IMR-90 (cell line): Measurements from ENCODE around the gene AP2A1. TPM values are rescaled to one million over a fixed set of nuclear protein-coding genes. Genes with fewer than 3 reads are reported as not detected.

ENCODE experiments used
- ATAC-seq: fragments of 200-7000 bp; cut with Tn5 transposase; 2 replicates; pipeline ENCODE4 v1.9.1; 2020; ENCODE audit warnings: low read depth, mild to moderate bottlenecking, moderate library complexity
- BruUV-seq: library from RNA; stranded (reverse); fragments of 400-500 nt; replicated peaks from 2 replicates; lab custom pipeline; 2021; lab: Mats Ljungman, UMichigan
- CTCF ChIA-PET: fragments of 300-600 bp; formaldehyde crosslinking; extraction: SDS; loops from one replicate; lab custom pipeline; 2021; ENCODE audit warnings: antibody characterized with exemption; lab: Yijun Ruan, JAX
- POLR2A ChIA-PET: fragments of 300-600 bp; sonication (Branson Sonifier 250); formaldehyde crosslinking; loops from one replicate; lab custom pipeline; 2022; ENCODE audit warnings: antibody characterized with exemption; ENCODE audit not compliant: unreplicated experiment; lab: Charles Lee
- DNase-seq: peaks from one replicate; pipeline ENCODE4 v3.0.0; 2013
- H2AFZ ChIP-seq: replicated peaks from 2 replicates; pipeline ENCODE3; 2013; ENCODE audit warnings: low read length, mild to moderate bottlenecking; ENCODE audit not compliant: poor library complexity
- H2AK5ac ChIP-seq: 2 replicates; pipeline ENCODE4 v1.6.1; 2013; ENCODE audit warnings: low read depth, low read length, inconsistent platforms
- H2AK9ac ChIP-seq: replicated peaks from 2 replicates; pipeline ENCODE3; 2013; ENCODE audit warnings: mild to moderate bottlenecking, low read depth, low read length, moderate library complexity; ENCODE audit not compliant: poor library complexity
- H2BK120ac ChIP-seq: 2 replicates; pipeline ENCODE4 v1.6.1; 2013; ENCODE audit warnings: low read depth, low read length, inconsistent platforms
- H2BK15ac ChIP-seq: 3 replicates; pipeline ENCODE4 v1.6.1; 2013; ENCODE audit warnings: low read depth, low read length, inconsistent platforms
- H2BK20ac ChIP-seq: 2 replicates; pipeline ENCODE4 v1.6.1; 2013; ENCODE audit warnings: low read depth, mild to moderate bottlenecking, inconsistent platforms, low read length, moderate library complexity
- H2BK5ac ChIP-seq: 2 replicates; pipeline ENCODE4 v1.6.1; 2013; ENCODE audit warnings: mild to moderate bottlenecking, low read depth, low read length, inconsistent platforms; ENCODE audit not compliant: poor library complexity, severe bottlenecking
- H3K14ac ChIP-seq: replicated peaks from 2 replicates; pipeline ENCODE4 v1.6.1; 2013; ENCODE audit warnings: low read depth, low read length, inconsistent platforms
- H3K18ac ChIP-seq: 2 replicates; pipeline ENCODE4 v1.6.1; 2013; ENCODE audit warnings: low read depth, low read length, control low read depth
- H3K23ac ChIP-seq: 2 replicates; pipeline ENCODE4 v1.6.1; 2013; ENCODE audit warnings: low read depth, low read length, inconsistent platforms
- H3K27ac ChIP-seq: 2 replicates; pipeline ENCODE4 v1.5.1; 2013; ENCODE audit warnings: mild to moderate bottlenecking, control low read depth, low read length; ENCODE audit not compliant: insufficient read depth
- H3K27me3 ChIP-seq: 2 replicates; pipeline ENCODE4 v1.6.1; 2013; ENCODE audit warnings: low read length; ENCODE audit not compliant: control insufficient read depth, insufficient read depth
- H3K36me3 ChIP-seq: 2 replicates; pipeline ENCODE4 v1.6.1; 2013; ENCODE audit warnings: low read length, mixed read lengths; ENCODE audit not compliant: control insufficient read depth, insufficient read depth
- H3K4ac ChIP-seq: 2 replicates; pipeline ENCODE4 v1.6.1; 2013; ENCODE audit warnings: low read depth, low read length, inconsistent platforms
- H3K4me1 ChIP-seq: 2 replicates; pipeline ENCODE4 v1.6.1; 2013; ENCODE audit warnings: low read length, mixed read lengths; ENCODE audit not compliant: control insufficient read depth, insufficient read depth
- H3K4me2 ChIP-seq: 2 replicates; pipeline ENCODE4 v1.6.1; 2013; ENCODE audit warnings: low read depth, mild to moderate bottlenecking, control low read depth, low read length, moderate library complexity
- H3K4me3 ChIP-seq: 2 replicates; pipeline ENCODE4 v1.5.1; 2013; ENCODE audit warnings: low read depth, mild to moderate bottlenecking, control low read depth, low read length, moderate library complexity; ENCODE audit not compliant: insufficient read depth
- H3K56ac ChIP-seq: 2 replicates; pipeline ENCODE4 v1.6.1; 2013; ENCODE audit warnings: low read length, inconsistent platforms; ENCODE audit not compliant: insufficient read depth; ENCODE audit errors: extremely low read depth
- H3K79me1 ChIP-seq, 2 experiments: 2 replicates each; pipeline ENCODE4 v1.6.1; 2013; ENCODE audit warnings: low read length in 2 of 2, inconsistent platforms in 1 of 2, low read depth in 1 of 2
- H3K9ac ChIP-seq: 2 replicates; pipeline ENCODE4 v1.6.1; 2013; ENCODE audit warnings: low read depth, low read length, control low read depth
- H3K9me1 ChIP-seq: 2 replicates; pipeline ENCODE4 v1.6.1; 2013; ENCODE audit warnings: low read length, inconsistent platforms; ENCODE audit not compliant: insufficient read depth
- H3K9me3 ChIP-seq: 2 replicates; pipeline ENCODE4 v1.6.1; 2013; ENCODE audit warnings: low read length; ENCODE audit not compliant: control insufficient read depth, insufficient read depth
- H4K20me1 ChIP-seq: 2 replicates; pipeline ENCODE4 v1.6.1; 2013; ENCODE audit warnings: low read length, inconsistent platforms; ENCODE audit not compliant: insufficient read depth
- H4K5ac ChIP-seq: 2 replicates; pipeline ENCODE4 v1.6.1; 2013; ENCODE audit warnings: mild to moderate bottlenecking, low read depth, low read length, control low read depth
- H4K8ac ChIP-seq, 2 experiments: 2 replicates each; pipeline ENCODE4 v1.6.1; 2013; ENCODE audit warnings: low read depth in 2 of 2, low read length in 2 of 2, control low read depth in 1 of 2, inconsistent platforms in 1 of 2
- H4K91ac ChIP-seq: 2 replicates; pipeline ENCODE4 v1.6.1; 2013; ENCODE audit warnings: low read depth, low read length, inconsistent platforms; ENCODE audit not compliant: insufficient read depth
- BHLHE40 ChIP-seq: fragments of 150-350 bp; IDR thresholded peaks from 2 replicates; pipeline ENCODE4 v1.6.1; 2016; ENCODE audit warnings: mild to moderate bottlenecking, low read depth, low read length
- CEBPB ChIP-seq: IDR thresholded peaks from 2 replicates; pipeline ENCODE4 v1.6.1; 2012; ENCODE audit warnings: low read depth, low read length, improper control_type of control experiment
- CHD1 ChIP-seq: IDR thresholded peaks from 2 replicates; pipeline ENCODE4 v1.6.1; 2012; ENCODE audit warnings: low read depth, low read length, improper control_type of control experiment
- FOS ChIP-seq: fragments of 150-350 bp; IDR thresholded peaks from 2 replicates; pipeline ENCODE4 v1.6.1; 2016; ENCODE audit warnings: low read depth, low read length
- MAFK ChIP-seq: IDR thresholded peaks from 2 replicates; pipeline ENCODE4 v1.6.1; 2012; ENCODE audit warnings: low read depth, low read length, improper control_type of control experiment
- MAZ ChIP-seq: IDR thresholded peaks from 2 replicates; pipeline ENCODE4 v1.6.1; 2012; ENCODE audit warnings: low read depth, mild to moderate bottlenecking, low read length, improper control_type of control experiment, moderate library complexity, borderline replicate concordance
- MXI1 ChIP-seq: IDR thresholded peaks from 2 replicates; pipeline ENCODE4 v1.6.1; 2012; ENCODE audit warnings: low read depth, mild to moderate bottlenecking, low read length, moderate library complexity, borderline replicate concordance
- NFE2L2 ChIP-seq: fragments of 150-350 bp; IDR thresholded peaks from 2 replicates; pipeline ENCODE4 v1.6.1; 2016; ENCODE audit warnings: low read depth, mild to moderate bottlenecking, low read length
- POLR2A ChIP-seq: IDR thresholded peaks from 2 replicates; pipeline ENCODE4 v1.6.1; 2012; ENCODE audit warnings: mild to moderate bottlenecking, low read depth, low read length
- RAD21 ChIP-seq: IDR thresholded peaks from 2 replicates; pipeline ENCODE4 v1.6.1; 2012; ENCODE audit warnings: low read length, improper control_type of control experiment
- RCOR1 ChIP-seq: IDR thresholded peaks from 2 replicates; pipeline ENCODE4 v1.6.1; 2012; ENCODE audit warnings: mild to moderate bottlenecking, low read length, improper control_type of control experiment; ENCODE audit not compliant: insufficient replicate concordance
- RFX5 ChIP-seq: IDR thresholded peaks from 2 replicates; pipeline ENCODE4 v1.8.0; 2012; ENCODE audit warnings: low read depth, mild to moderate bottlenecking, low read length, moderate library complexity
- SMC3 ChIP-seq: fragments of 150-350 bp; IDR thresholded peaks from 2 replicates; pipeline ENCODE4 v1.6.1; 2016; ENCODE audit warnings: low read depth, mild to moderate bottlenecking, antibody characterized with exemption, low read length, moderate library complexity
- WGBS, 2 experiments: methylation state at CpG; one replicate each; pipeline versions ENCODE4 v1.1.5 to v1.1.7; 2013; ENCODE audit warnings: missing lambda C conversion rate in 2 of 2; ENCODE audit not compliant: insufficient read length in 1 of 2; ENCODE audit errors: extremely low coverage in 2 of 2; 5-methylcytosine and 5-hydroxymethylcytosine counted together
- dilution Hi-C: fragments of 300-500 bp; cut with HindIII; formaldehyde crosslinking; loops from one replicate; pipeline ENCODE4 v1.14.3; 2018; ENCODE audit warnings: low sequenced_read_pairs; ENCODE audit not compliant: unreplicated experiment
- in situ Hi-C: fragments of 300-500 bp; cut with MboI; formaldehyde crosslinking; loops from 3 replicates; pipeline ENCODE4 v1.14.3; 2019; ENCODE audit warnings: low sequenced_read_pairs, inconsistent platforms, mixed read lengths
- intact Hi-C: fragments of 100-400 bp; cut with micrococcal nuclease; formaldehyde crosslinking; loops from 2 replicates; pipeline ENCODE4 v1.10.0; 2022
- polyA plus RNA-seq, 3 experiments: library from polyadenylated mRNA; depleted of rRNA; stranded (reverse); fragments of >200 nt; gene quantifications; 2 replicates each; pipeline ENCODE4 v1.2.3, GENCODE V29; 2012; ENCODE audit warnings: low replicate concordance in 1 of 3
- total RNA-seq: library from RNA; depleted of rRNA; stranded (reverse); fragments of >200 nt; gene quantifications from 2 replicates; pipeline ENCODE4 v1.2.3, GENCODE V29; 2012
- TF ChIP-seq, protein P1 (sequence below): conservative IDR thresholded peaks from 2 replicates; pipeline ENCODE4 v1.5.1; 2012; ENCODE audit warnings: mild to moderate bottlenecking, low read depth, low read length, improper control_type of control experiment
- TF ChIP-seq, protein P2 (sequence below): fragments of 150-350 bp; IDR thresholded peaks from 2 replicates; pipeline ENCODE4 v1.6.1; 2016; ENCODE audit warnings: low read depth, mild to moderate bottlenecking, low read length, moderate library complexity, borderline replicate concordance
- TF ChIP-seq, protein P3 (sequence below): fragments of 150-350 bp; IDR thresholded peaks from 2 replicates; pipeline ENCODE4 v1.6.1; 2017; ENCODE audit warnings: mild to moderate bottlenecking, antibody characterized with exemption, low read length, low read depth

AP2A1 gene
- total and polyA plus RNA-seq, 2 of the 4 experiments (the other 2 are of a cell fraction), result 40.7 to 122 TPM

DNA sequence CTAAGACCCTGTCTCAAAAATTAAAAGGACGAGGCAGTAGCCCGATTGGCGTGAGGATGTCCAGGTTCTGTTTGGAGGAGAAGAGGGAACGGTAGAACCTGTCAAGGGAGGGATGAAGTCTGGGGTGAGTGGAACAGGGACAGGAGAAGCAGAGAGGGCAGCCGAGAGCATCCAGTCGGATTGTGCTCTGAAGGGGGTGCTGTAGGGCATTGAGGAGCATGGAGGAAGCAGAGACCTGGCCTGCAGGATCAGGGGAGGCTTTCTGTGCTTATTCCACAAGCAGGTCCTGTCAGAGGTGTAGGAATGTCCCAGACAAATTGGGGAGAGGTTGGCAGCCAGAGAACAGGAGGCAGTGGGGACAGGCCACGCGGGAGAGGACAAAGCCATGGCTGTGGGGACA is 14.1 kb downstream of the AP2A1 start:
- DNase-seq (no peak), ATAC-seq (no peak)
- Histone ChIP-seq H2AK5ac (no peak overlapping the region), H2BK15ac (no peak overlapping the region), H3K23ac (no peak overlapping the region), H3K9me1 (peaks cover 4% of the 10 kb centered on the region; the same call in 1 of the 2 replicates), H3K36me3 (peaks cover 40% of the 10 kb centered on the region), H3K4me2 (no peak overlapping the region), H3K4me3 (no peak overlapping the region), H3K56ac (no peak overlapping the region), H2BK120ac (no peak overlapping the region), H3K9ac (no peak overlapping the region), H4K91ac (no peak overlapping the region), H2AFZ (no peak overlapping the region), H2BK5ac (no peak overlapping the region), H4K5ac (no peak overlapping the region), H2AK9ac (no peak overlapping the region), H3K79me1 (peaks cover 34 to 63% of the 10 kb centered on the region in 2 experiments), H3K14ac (no peak overlapping the region), H3K4ac (no peak overlapping the region), H3K4me1 (no peaks in the 10 kb centered on the region), H3K18ac (no peak overlapping the region), H3K9me3 (no peaks in the 10 kb centered on the region), H4K8ac (no peak overlapping the region), H4K20me1 (peaks cover 24% of the 10 kb centered on the region), H3K27me3 (no peaks in the 10 kb centered on the region), H2BK20ac (no peak overlapping the region), H3K27ac (no peak overlapping the region)
- in situ Hi-C loops, result no loop called here
- 82% methylated on average over 7 of the region's 8 CpGs; no CpG with 5 or more reads in 1 of the 2 experiments for WGBS, 2 experiments
- dilution Hi-C loops, result no loop called here
- POLR2A ChIA-PET, result no interaction called here
- TF ChIP-seq NFE2L2, result no peak
- no peak for TF ChIP-seq MAZ
- TF ChIP-seq, protein P1, sequence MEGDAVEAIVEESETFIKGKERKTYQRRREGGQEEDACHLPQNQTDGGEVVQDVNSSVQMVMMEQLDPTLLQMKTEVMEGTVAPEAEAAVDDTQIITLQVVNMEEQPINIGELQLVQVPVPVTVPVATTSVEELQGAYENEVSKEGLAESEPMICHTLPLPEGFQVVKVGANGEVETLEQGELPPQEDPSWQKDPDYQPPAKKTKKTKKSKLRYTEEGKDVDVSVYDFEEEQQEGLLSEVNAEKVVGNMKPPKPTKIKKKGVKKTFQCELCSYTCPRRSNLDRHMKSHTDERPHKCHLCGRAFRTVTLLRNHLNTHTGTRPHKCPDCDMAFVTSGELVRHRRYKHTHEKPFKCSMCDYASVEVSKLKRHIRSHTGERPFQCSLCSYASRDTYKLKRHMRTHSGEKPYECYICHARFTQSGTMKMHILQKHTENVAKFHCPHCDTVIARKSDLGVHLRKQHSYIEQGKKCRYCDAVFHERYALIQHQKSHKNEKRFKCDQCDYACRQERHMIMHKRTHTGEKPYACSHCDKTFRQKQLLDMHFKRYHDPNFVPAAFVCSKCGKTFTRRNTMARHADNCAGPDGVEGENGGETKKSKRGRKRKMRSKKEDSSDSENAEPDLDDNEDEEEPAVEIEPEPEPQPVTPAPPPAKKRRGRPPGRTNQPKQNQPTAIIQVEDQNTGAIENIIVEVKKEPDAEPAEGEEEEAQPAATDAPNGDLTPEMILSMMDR, result no peak
- no peak for TF ChIP-seq POLR2A
- TF ChIP-seq BHLHE40, result no peak
- no peak for TF ChIP-seq RFX5
- TF ChIP-seq MAFK, result no peak
- TF ChIP-seq, protein P2, sequence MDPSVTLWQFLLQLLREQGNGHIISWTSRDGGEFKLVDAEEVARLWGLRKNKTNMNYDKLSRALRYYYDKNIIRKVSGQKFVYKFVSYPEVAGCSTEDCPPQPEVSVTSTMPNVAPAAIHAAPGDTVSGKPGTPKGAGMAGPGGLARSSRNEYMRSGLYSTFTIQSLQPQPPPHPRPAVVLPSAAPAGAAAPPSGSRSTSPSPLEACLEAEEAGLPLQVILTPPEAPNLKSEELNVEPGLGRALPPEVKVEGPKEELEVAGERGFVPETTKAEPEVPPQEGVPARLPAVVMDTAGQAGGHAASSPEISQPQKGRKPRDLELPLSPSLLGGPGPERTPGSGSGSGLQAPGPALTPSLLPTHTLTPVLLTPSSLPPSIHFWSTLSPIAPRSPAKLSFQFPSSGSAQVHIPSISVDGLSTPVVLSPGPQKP, result no peak
- no peak for TF ChIP-seq CEBPB
- no peak for TF ChIP-seq CHD1
- no peak for TF ChIP-seq MXI1
- no peak for TF ChIP-seq SMC3
- TF ChIP-seq, protein P3, sequence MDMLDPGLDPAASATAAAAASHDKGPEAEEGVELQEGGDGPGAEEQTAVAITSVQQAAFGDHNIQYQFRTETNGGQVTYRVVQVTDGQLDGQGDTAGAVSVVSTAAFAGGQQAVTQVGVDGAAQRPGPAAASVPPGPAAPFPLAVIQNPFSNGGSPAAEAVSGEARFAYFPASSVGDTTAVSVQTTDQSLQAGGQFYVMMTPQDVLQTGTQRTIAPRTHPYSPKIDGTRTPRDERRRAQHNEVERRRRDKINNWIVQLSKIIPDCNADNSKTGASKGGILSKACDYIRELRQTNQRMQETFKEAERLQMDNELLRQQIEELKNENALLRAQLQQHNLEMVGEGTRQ, result no peak
- no peak for TF ChIP-seq FOS
- no peak for TF ChIP-seq RCOR1
- TF ChIP-seq RAD21, result no peak
- intact Hi-C loops, result no loop called here
- CTCF ChIA-PET, result interaction anchor here (0.6 kb wide), 1 partner anchor 47 kb away, joined by 6 read pairs; no protein-coding TSS in a partner anchor
- BruUV-seq, result no TSS peak
